HepG2 (cell line): Measurements from ENCODE around the gene RNASE13. TPM values are rescaled to one million over a fixed set of nuclear protein-coding genes. Genes with fewer than 3 reads are reported as not detected.

Experiments used
- ARID3A ChIP-seq: IDR thresholded peaks from 2 replicates; pipeline ENCODE4 v1.6.1; 2012; ENCODE audit warnings: low read depth, low read length, improper control_type of control experiment
- CHD2 ChIP-seq: IDR thresholded peaks from 2 replicates; pipeline ENCODE4 v1.6.1; 2011; ENCODE audit warnings: low read depth, low read length, improper control_type of control experiment
- FIP1L1 ChIP-seq: fragments of 200-400 bp; formaldehyde crosslinking; IDR thresholded peaks from 2 replicates; pipeline ENCODE4 v1.6.1; 2018; ENCODE audit warnings: low read depth, mild to moderate bottlenecking, low read length, moderate library complexity, borderline replicate concordance; ENCODE audit not compliant: insufficient read depth
- HMG20A ChIP-seq: IDR thresholded peaks from 2 replicates; pipeline ENCODE4 v1.6.1; 2016; ENCODE audit warnings: borderline replicate concordance
- MTERF4 ChIP-seq: sonication (generic); formaldehyde crosslinking; IDR thresholded peaks from 2 replicates; pipeline ENCODE4 v1.8.0; 2023; ENCODE audit warnings: mild to moderate bottlenecking, missing genetic modification reagents
- PITX1 ChIP-seq: sonication (generic); formaldehyde crosslinking; IDR thresholded peaks from 2 replicates; pipeline ENCODE4 v1.5.1; 2020; ENCODE audit warnings: mild to moderate bottlenecking, missing genetic modification reagents
- RAD21 ChIP-seq: fragments of 450-650 bp; formaldehyde crosslinking; IDR thresholded peaks from 2 replicates; pipeline ENCODE4 v1.5.0; 2020; ENCODE audit warnings: mild to moderate bottlenecking
- RXRB ChIP-seq: IDR thresholded peaks from 2 replicates; pipeline ENCODE4 v1.6.1; 2016; ENCODE audit warnings: borderline replicate concordance, missing genetic modification reagents, missing compliant biosample characterization
- TBX2 ChIP-seq: sonication (generic); formaldehyde crosslinking; IDR thresholded peaks from 2 replicates; pipeline ENCODE4 v1.5.0; 2020; ENCODE audit warnings: missing genetic modification reagents, mild to moderate bottlenecking, borderline replicate concordance
- TCF12 ChIP-seq, 2 experiments: fragments of 450-650 bp in 1 of 2; sonication (generic) in 1 of 2; formaldehyde crosslinking in 1 of 2; IDR thresholded peaks; 2 replicates each; pipeline versions ENCODE4 v1.6.1 to v1.8.0; 2017 to 2022; ENCODE audit warnings: antibody characterized with exemption in 1 of 2, mild to moderate bottlenecking in 1 of 2, missing genetic modification reagents in 1 of 2, moderate library complexity in 1 of 2
- THAP11 ChIP-seq: IDR thresholded peaks from 2 replicates; pipeline ENCODE4 v1.6.1; 2016; ENCODE audit warnings: missing biosample characterization, missing genetic modification reagents
- THAP9 ChIP-seq: sonication (generic); formaldehyde crosslinking; IDR thresholded peaks from 2 replicates; pipeline ENCODE4; 2020; ENCODE audit warnings: missing genetic modification reagents, mild to moderate bottlenecking, borderline replicate concordance
- YY1 ChIP-seq: IDR thresholded peaks from 2 replicates; pipeline ENCODE4 v1.6.1; 2011; ENCODE audit warnings: low read length, low read depth, moderate library complexity, mild to moderate bottlenecking; ENCODE audit not compliant: insufficient read depth, insufficient replicate concordance
- ZBTB38 ChIP-seq: sonication (generic); formaldehyde crosslinking; IDR thresholded peaks from 2 replicates; pipeline ENCODE4 v1.5.1; 2020; ENCODE audit warnings: mild to moderate bottlenecking, missing genetic modification reagents
- ZMYM4 ChIP-seq: sonication (generic); formaldehyde crosslinking; IDR thresholded peaks from 2 replicates; pipeline ENCODE4 v1.8.1; 2023; ENCODE audit warnings: mild to moderate bottlenecking, missing genetic modification reagents
- ZNF274 ChIP-seq: sonication (generic); formaldehyde crosslinking; IDR thresholded peaks from 2 replicates; pipeline ENCODE4 v1.5.1; 2020; ENCODE audit warnings: mild to moderate bottlenecking, missing genetic modification reagents
- ZNF367 ChIP-seq: sonication (generic); formaldehyde crosslinking; IDR thresholded peaks from 2 replicates; pipeline ENCODE4 v1.4.0; 2020; ENCODE audit warnings: missing genetic modification reagents, borderline replicate concordance
- ZNF607 ChIP-seq: sonication (generic); formaldehyde crosslinking; IDR thresholded peaks from 2 replicates; pipeline ENCODE4 v1.5.1; 2020; ENCODE audit warnings: missing genetic modification reagents, mild to moderate bottlenecking, borderline replicate concordance
- ZNF713 ChIP-seq: sonication (generic); formaldehyde crosslinking; IDR thresholded peaks from 2 replicates; pipeline ENCODE4 v1.4.0; 2020; ENCODE audit warnings: mild to moderate bottlenecking, missing genetic modification reagents
- ZNF891 ChIP-seq: sonication (generic); formaldehyde crosslinking; IDR thresholded peaks from 2 replicates; pipeline ENCODE4 v1.5.0; 2020; ENCODE audit warnings: mild to moderate bottlenecking, missing genetic modification reagents
- polyA plus RNA-seq, 8 experiments: library from polyadenylated mRNA; depleted of rRNA in 3 of 8; stranded (reverse) in 7 of 8; unstranded in 1 of 8; fragments of >200 nt; fragmentation: Illumina TruSeq in 4 of 8; extraction: Trizol in 4 of 8; gene quantifications; 2 replicates each; pipeline versions ENCODE4 v1.2.1 to v1.2.3, GENCODE V29; 2011 to 2016; ENCODE audit warnings: low read depth in 4 of 8, missing spikeins in 1 of 8, mixed read lengths in 1 of 8; ENCODE audit not compliant: insufficient read depth in 1 of 8
- total RNA-seq, 5 experiments: library from RNA; depleted of rRNA; stranded (reverse); fragments of >200 nt; fragmentation: Illumina TruSeq; extraction: Trizol; gene quantifications; 2 replicates each; pipeline ENCODE4 v1.2.3, GENCODE V29; 2016; ENCODE audit warnings: low read depth in 1 of 5
- TF ChIP-seq, protein P1 (sequence below): sonication (generic); formaldehyde crosslinking; IDR thresholded peaks from 2 replicates; pipeline ENCODE4 v1.4.0; 2020; ENCODE audit warnings: missing genetic modification reagents
- TF ChIP-seq, protein P2 (sequence below): IDR thresholded peaks from 2 replicates; pipeline ENCODE4 v1.6.1; 2016; ENCODE audit warnings: missing genetic modification reagents, missing compliant biosample characterization

Gene RNASE13
- total and polyA plus RNA-seq, 2 of the 13 experiments (the other 11 are each of a cell fraction or from before 2014, with no cell fraction given), result 1.0 TPM; not detected in 1

DNA sequence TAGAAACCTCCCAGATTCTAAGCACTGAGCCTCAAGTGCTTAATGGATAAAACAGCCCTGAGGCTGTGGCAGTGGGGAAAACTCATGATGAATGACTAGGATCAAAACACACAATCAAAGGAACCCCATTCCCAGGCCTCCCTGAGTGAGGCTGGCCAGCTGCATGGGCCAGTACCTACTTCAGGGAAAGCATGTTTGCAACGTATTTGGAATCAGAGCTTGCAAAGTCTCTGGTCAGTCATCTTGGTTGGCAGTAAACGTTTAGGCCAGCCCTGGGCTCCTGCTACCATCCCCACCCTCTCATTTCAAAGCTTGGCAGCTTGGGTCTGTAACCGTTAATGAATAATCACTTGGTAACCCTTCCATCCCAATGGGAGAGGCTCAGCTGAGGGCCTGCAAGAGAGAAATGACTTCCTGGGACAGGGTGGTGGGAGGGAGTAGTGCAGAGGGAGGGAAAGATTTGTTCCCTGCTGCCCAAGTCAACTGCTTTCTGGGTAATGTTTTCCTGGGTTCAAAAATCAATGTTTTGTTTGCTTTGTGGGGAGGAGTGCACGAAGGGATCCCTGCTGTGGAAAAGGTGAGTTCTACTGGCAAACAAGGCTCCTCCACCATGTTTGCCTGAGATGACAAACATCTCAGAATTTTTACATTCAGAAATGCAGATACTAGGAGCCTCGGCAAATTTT lies 21.0 kb upstream of the RNASE13 start (continued):
- peak; percentile 93 for TF ChIP-seq TBX2 (CRISPR knock-in tag)
- peak; percentile 79 for TF ChIP-seq THAP11 (CRISPR knock-in tag)
- TF ChIP-seq RAD21, result peak; percentile 42
- TF ChIP-seq FIP1L1, result no peak
- TF ChIP-seq ZNF367 (CRISPR knock-in tag), result no peak
- TF ChIP-seq, protein P1, sequence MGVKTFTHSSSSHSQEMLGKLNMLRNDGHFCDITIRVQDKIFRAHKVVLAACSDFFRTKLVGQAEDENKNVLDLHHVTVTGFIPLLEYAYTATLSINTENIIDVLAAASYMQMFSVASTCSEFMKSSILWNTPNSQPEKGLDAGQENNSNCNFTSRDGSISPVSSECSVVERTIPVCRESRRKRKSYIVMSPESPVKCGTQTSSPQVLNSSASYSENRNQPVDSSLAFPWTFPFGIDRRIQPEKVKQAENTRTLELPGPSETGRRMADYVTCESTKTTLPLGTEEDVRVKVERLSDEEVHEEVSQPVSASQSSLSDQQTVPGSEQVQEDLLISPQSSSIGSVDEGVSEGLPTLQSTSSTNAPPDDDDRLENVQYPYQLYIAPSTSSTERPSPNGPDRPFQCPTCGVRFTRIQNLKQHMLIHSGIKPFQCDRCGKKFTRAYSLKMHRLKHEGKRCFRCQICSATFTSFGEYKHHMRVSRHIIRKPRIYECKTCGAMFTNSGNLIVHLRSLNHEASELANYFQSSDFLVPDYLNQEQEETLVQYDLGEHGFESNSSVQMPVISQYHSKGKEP (CRISPR knock-in tag), result no peak
- TF ChIP-seq TCF12 (IDR thresholded peaks at IDR 0.05), result no peak
- TF ChIP-seq TCF12 (CRISPR knock-in tag; IDR thresholded peaks at IDR 0.05), result peak; percentile 67; the same call in 1 of the 2 replicates
- 0 out of 2 replicates have a peak, but pooled peaks have one; percentile 50 for TF ChIP-seq THAP9
- TF ChIP-seq PITX1 (CRISPR knock-in tag), result peak; percentile 89
- TF ChIP-seq, protein P2, sequence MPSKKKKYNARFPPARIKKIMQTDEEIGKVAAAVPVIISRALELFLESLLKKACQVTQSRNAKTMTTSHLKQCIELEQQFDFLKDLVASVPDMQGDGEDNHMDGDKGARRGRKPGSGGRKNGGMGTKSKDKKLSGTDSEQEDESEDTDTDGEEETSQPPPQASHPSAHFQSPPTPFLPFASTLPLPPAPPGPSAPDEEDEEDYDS (CRISPR knock-in tag), result peak; percentile 86
- peak; percentile 86 for TF ChIP-seq ZMYM4 (CRISPR knock-in tag)
- TF ChIP-seq CHD2, result no peak
- TF ChIP-seq ZNF274 (CRISPR knock-in tag), result peak; percentile 66; the same call in 1 of the 2 replicates
- peak; percentile 74 for TF ChIP-seq ZBTB38
- peak; percentile 62; the same call in 1 of the 2 replicates for TF ChIP-seq ARID3A
- TF ChIP-seq ZNF713, result no peak
- peak; percentile 75; the same call in 1 of the 2 replicates for TF ChIP-seq HMG20A (CRISPR knock-in tag)
- no peak; the same call in 1 of the 2 replicates for TF ChIP-seq MTERF4 (CRISPR knock-in tag)
- TF ChIP-seq YY1, result peak; percentile 26
- no peak for TF ChIP-seq ZNF891 (CRISPR knock-in tag)
- no peak for TF ChIP-seq ZNF607
- TF ChIP-seq RXRB (CRISPR knock-in tag), result peak; percentile 86
